Neural progenitor cell (in vitro differentiated cells): Measurements from ENCODE around the gene TSEN54.

Source experiments
- CTCF ChIP-seq: fragments of 200-600 bp; sonication (generic); IDR thresholded peaks from 2 replicates; pipeline ENCODE4 v1.5.1; 2017; ENCODE audit warnings: antibody characterized with exemption, mild to moderate bottlenecking
- EZH2 ChIP-seq: fragments of 200-600 bp; sonication (generic); IDR thresholded peaks from 2 replicates; pipeline ENCODE4 v1.6.1; 2017; ENCODE audit warnings: antibody characterized with exemption, mild to moderate bottlenecking, moderate library complexity
- EZH2phosphoT487 ChIP-seq: fragments of 200-600 bp; sonication (generic); IDR thresholded peaks from 2 replicates; pipeline ENCODE4 v1.6.1; 2017; ENCODE audit warnings: antibody characterized with exemption

DNA sequence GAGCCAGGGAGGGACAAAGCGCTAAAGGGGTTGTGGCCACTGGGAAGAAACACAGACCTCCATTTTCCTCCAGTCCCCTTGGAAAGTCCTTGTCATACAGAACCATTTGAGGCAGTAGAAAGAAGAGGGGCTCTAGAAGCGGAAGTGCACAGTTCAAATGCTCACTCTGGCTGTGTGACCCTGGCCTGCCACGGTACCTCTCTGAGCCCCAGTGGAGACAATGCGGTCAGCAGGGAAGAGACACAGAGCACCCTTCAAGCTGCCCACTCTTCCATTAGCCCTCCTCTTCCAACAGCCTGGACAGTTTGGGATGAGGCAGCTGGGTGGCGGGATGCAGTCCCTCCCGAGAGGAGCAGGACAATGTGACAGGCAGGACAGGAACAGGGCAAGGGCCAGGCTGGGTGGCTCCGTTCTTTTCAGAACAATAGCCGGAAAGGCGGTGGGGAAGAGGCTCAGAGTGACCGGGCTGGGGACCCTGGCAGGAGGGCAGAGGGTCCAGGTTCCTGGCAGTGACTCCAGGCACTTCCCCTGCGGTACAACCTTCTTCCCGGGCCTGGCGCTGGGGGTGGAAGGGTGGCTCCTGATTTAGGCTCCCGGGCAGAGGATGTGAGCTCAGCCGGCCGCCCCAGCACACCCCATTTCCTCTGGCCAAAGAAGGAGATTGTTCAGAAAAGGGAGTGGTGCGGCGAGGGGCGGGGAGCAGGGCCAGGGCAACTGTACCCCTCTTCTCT, 6.6 kb upstream of the TSEN54 start:
- TF ChIP-seq CTCF (no peak), EZH2phosphoT487 (no peak), EZH2 (no peak)
